Measurements from ENCODE around the gene ANAPC15.

Gene ANAPC15

GRCh38 chr11:72122607-72123006, 10.1 kb upstream of the ANAPC15 start:
- Mint-ChIP-seq H3K4me1 (peaks cover 12% of the 10 kb centered on the region), H3K27ac (no peak overlapping the region), H3K27me3 (ENCODE audit: low read depth, poor library complexity) (peaks cover 28% of the 10 kb centered on the region), H3K4me3 (no peak overlapping the region), H3K9me3 (peaks cover 28% of the 10 kb centered on the region), H3K36me3 (ENCODE audit: low read depth) (no peaks in the 10 kb centered on the region)
- TF ChIP-seq CTCF (IDR thresholded peaks at IDR 0.05) = no peak
- no peak for DNase-seq

GRCh38 chr11:72120930-72121329, 8.4 kb upstream of the ANAPC15 start:
- Mint-ChIP-seq H3K4me1 (peaks cover 12% of the 10 kb centered on the region), H3K4me3 (no peak overlapping the region), H3K27ac (no peak overlapping the region), H3K36me3 (ENCODE audit: low read depth) (no peaks in the 10 kb centered on the region), H3K9me3 (peaks cover 14% of the 10 kb centered on the region), H3K27me3 (ENCODE audit: low read depth, poor library complexity) (peaks cover 32% of the 10 kb centered on the region)
- DNase-seq = no peak
- TF ChIP-seq CTCF (IDR thresholded peaks at IDR 0.05) = no peak

- no peak for DNase-seq
- Mint-ChIP-seq H3K4me3 (no peak overlapping the region), H3K36me3 (ENCODE audit: low read depth) (no peaks in the 10 kb centered on the region), H3K27me3 (ENCODE audit: low read depth, poor library complexity) (peaks cover 38% of the 10 kb centered on the region), H3K27ac (no peak overlapping the region), H3K9me3 (peaks cover 6% of the 10 kb centered on the region), H3K4me1 (peaks cover 12% of the 10 kb centered on the region)
- no peak for TF ChIP-seq CTCF (IDR thresholded peaks at IDR 0.05)
Measured at GRCh38 chr11:72119198-72119597, 6.7 kb upstream of the ANAPC15 start.

- H3K4me1 Mint-ChIP-seq = peaks cover 33% of the 10 kb centered on the region
- no peak overlapping the region for H3K4me3 Mint-ChIP-seq
- DNase-seq = no peak
- peaks cover 7% of the 10 kb centered on the region for H3K9me3 Mint-ChIP-seq
- no peak overlapping the region for H3K27ac Mint-ChIP-seq
- TF ChIP-seq CTCF (IDR thresholded peaks at IDR 0.05) = no peak
- peaks cover 33% of the 10 kb centered on the region for H3K27me3 Mint-ChIP-seq (ENCODE audit: low read depth, poor library complexity)
- H3K36me3 Mint-ChIP-seq (ENCODE audit: low read depth) = no peaks in the 10 kb centered on the region
Measured at GRCh38 chr11:72116019-72116755, 3.7 kb upstream of the ANAPC15 start.

GRCh38 chr11:72114570-72114969, 2.1 kb upstream of the ANAPC15 start:
- Mint-ChIP-seq H3K9me3 (peaks cover 7% of the 10 kb centered on the region), H3K4me3 (no peak overlapping the region), H3K36me3 (ENCODE audit: low read depth) (peaks cover 6% of the 10 kb centered on the region), H3K4me1 (peaks cover 36% of the 10 kb centered on the region), H3K27ac (no peak overlapping the region), H3K27me3 (ENCODE audit: low read depth, poor library complexity) (peaks cover 19% of the 10 kb centered on the region)
- no peak for DNase-seq
- no peak for TF ChIP-seq CTCF (IDR thresholded peaks at IDR 0.05)

All from nephron progenitor cell (in vitro differentiated cells).